K562 (cell line): ENCODE results near the gene EIF3I. TPM values are rescaled to one million over a fixed set of nuclear protein-coding genes. Genes with fewer than 3 reads are reported as not detected.

Experiments
- BACH1 ChIP-seq: fragments of 200-800 bp; sonication (Bioruptor generic); IDR thresholded peaks from 2 replicates; pipeline ENCODE4 v1.6.1; 2016; ENCODE audit warnings: missing genetic modification characterization, missing compliant biosample characterization
- CBFB ChIP-seq: sonication (generic); formaldehyde crosslinking; IDR thresholded peaks from 2 replicates; pipeline ENCODE4 v1.4.0; 2020; ENCODE audit warnings: mild to moderate bottlenecking, missing genetic modification reagents
- CBX8 ChIP-seq: fragments of 200-600 bp; sonication (generic); IDR thresholded peaks from 2 replicates; pipeline ENCODE4 v1.6.1; 2012; ENCODE audit warnings: borderline replicate concordance, mixed run types, low read depth, mild to moderate bottlenecking, moderate library complexity, mixed read lengths, low read length, control low read depth, inconsistent platforms; ENCODE audit not compliant: poor library complexity, severe bottlenecking; ENCODE audit errors: extremely low read depth
- COPS2 ChIP-seq: fragments of 450-650 bp; conservative IDR thresholded peaks from 2 replicates; pipeline ENCODE4 v1.6.1; 2016; ENCODE audit warnings: mild to moderate bottlenecking, moderate library complexity
- ETS1 ChIP-seq: conservative IDR thresholded peaks from 2 replicates; pipeline ENCODE4 v1.6.1; 2011; ENCODE audit warnings: low read depth, mild to moderate bottlenecking, low read length; ENCODE audit not compliant: control insufficient read depth
- FOXA3 ChIP-seq, 2 experiments: fragments of 450-650 bp in 1 of 2; sonication (generic) in 1 of 2; formaldehyde crosslinking; IDR thresholded peaks in 1 of 2; conservative IDR thresholded peaks in 1 of 2; 2 replicates each; pipeline versions ENCODE4 v1.4.0 to v1.8.0; 2020 to 2022; ENCODE audit warnings: mild to moderate bottlenecking in 2 of 2, missing genetic modification reagents in 1 of 2
- GTF2A2 ChIP-seq: IDR thresholded peaks from 2 replicates; pipeline ENCODE4 v1.6.1; 2016; ENCODE audit warnings: mild to moderate bottlenecking, missing genetic modification characterization, missing compliant biosample characterization
- HNRNPL ChIP-seq: fragments of 200-400 bp; formaldehyde crosslinking; IDR thresholded peaks from 2 replicates; pipeline ENCODE4 v1.6.1; 2017; ENCODE audit warnings: low read depth, mild to moderate bottlenecking, low read length
- MYC ChIP-seq, 2 experiments: fragments of 250-450 bp in 1 of 2; sonication (Bioruptor Pico) in 1 of 2; IDR thresholded peaks; 2 replicates each; pipeline versions ENCODE4 v1.5.1 to v1.6.1; 2012 to 2021; ENCODE audit warnings: low read depth in 2 of 2, borderline replicate concordance in 1 of 2, improper control_type of control experiment in 1 of 2, low read length in 1 of 2, mild to moderate bottlenecking in 1 of 2, moderate library complexity in 1 of 2
- PHB2 ChIP-seq: fragments of 450-650 bp; IDR thresholded peaks from 2 replicates; pipeline ENCODE4 v1.6.1; 2017; ENCODE audit warnings: low read depth
- PREB ChIP-seq: sonication (generic); formaldehyde crosslinking; IDR thresholded peaks from 2 replicates; pipeline ENCODE4 v1.8.1; 2023; ENCODE audit warnings: mild to moderate bottlenecking, missing genetic modification reagents
- RBM17 ChIP-seq: fragments of 200-400 bp; formaldehyde crosslinking; IDR thresholded peaks from 2 replicates; pipeline ENCODE4 v1.6.1; 2017; ENCODE audit warnings: low read depth, mild to moderate bottlenecking, low read length, borderline replicate concordance
- RCOR1 ChIP-seq, 2 experiments: IDR thresholded peaks; 2 replicates each; pipeline ENCODE4 v1.6.1; 2012; ENCODE audit warnings: low read depth in 2 of 2, low read length in 2 of 2, borderline replicate concordance in 1 of 2, improper control_type of control experiment in 1 of 2
- RFX1 ChIP-seq: fragments of 450-650 bp; IDR thresholded peaks from 2 replicates; pipeline ENCODE4 v1.6.1; 2016; ENCODE audit warnings: mild to moderate bottlenecking, moderate library complexity
- SAFB2 ChIP-seq: fragments of 200-400 bp; formaldehyde crosslinking; IDR thresholded peaks from 2 replicates; pipeline ENCODE4 v1.6.1; 2018; ENCODE audit warnings: borderline replicate concordance, low read length, low read depth, moderate library complexity; ENCODE audit not compliant: severe bottlenecking
- ZKSCAN8 ChIP-seq: fragments of 200-800 bp; sonication (Bioruptor generic); IDR thresholded peaks from 2 replicates; pipeline ENCODE4 v1.6.1; 2016; ENCODE audit warnings: missing genetic modification characterization, missing compliant biosample characterization
- ZNF140 ChIP-seq: fragments of 250-450 bp; sonication (Bioruptor Pico); IDR thresholded peaks from 2 replicates; pipeline ENCODE4 v1.8.0; 2021; ENCODE audit warnings: moderate library complexity, mild to moderate bottlenecking, inconsistent platforms
- ZNF146 ChIP-seq: IDR thresholded peaks from one replicate; pipeline ENCODE4 v1.6.1; 2018; ENCODE audit warnings: missing compliant biosample characterization; ENCODE audit not compliant: unreplicated experiment
- ZNF224 ChIP-seq: sonication (generic); formaldehyde crosslinking; IDR thresholded peaks from 2 replicates; pipeline ENCODE4 v1.8.0; 2022; ENCODE audit warnings: mild to moderate bottlenecking, missing genetic modification reagents
- ZNF668 ChIP-seq: fragments of 250-450 bp; sonication (Bioruptor Pico); IDR thresholded peaks from 2 replicates; pipeline ENCODE4 v1.8.0; 2022; ENCODE audit warnings: mild to moderate bottlenecking, inconsistent platforms
- polyA plus RNA-seq, 8 experiments: library from polyadenylated mRNA; depleted of rRNA in 4 of 8; stranded (reverse) in 5 of 8; unstranded in 3 of 8; fragments of >200 nt; fragmentation: Nextera tagmentation in 2 of 8; fragmentation: Illumina TruSeq in 1 of 8; extraction: Ambion mirVana in 2 of 8; extraction: Trizol in 1 of 8; gene quantifications; 2 replicates each; pipeline versions ENCODE4 v1.2.1 to v1.2.3, GENCODE V29; 2011 to 2014; ENCODE audit warnings: inconsistent platforms in 1 of 8, missing spikeins in 1 of 8
- total RNA-seq, 7 experiments: library from RNA; depleted of rRNA in 6 of 7; stranded (reverse); fragments of >200 nt in 6 of 7; fragmentation: Illumina TruSeq in 2 of 7; extraction: Trizol in 2 of 7; gene quantifications; 2 replicates each; pipeline versions ENCODE4 v1.2.1 to v1.2.3, GENCODE V29; 2011 to 2021; ENCODE audit warnings: low replicate concordance in 1 of 7
- TF ChIP-seq, protein P1 (sequence below): sonication (generic); formaldehyde crosslinking; IDR thresholded peaks from 2 replicates; pipeline ENCODE4 v1.8.0; 2023; ENCODE audit warnings: mild to moderate bottlenecking, missing genetic modification reagents

Gene EIF3I
- total and polyA plus RNA-seq, 9 of the 15 experiments (the other 6 are each of a cell fraction or from before 2014, with no cell fraction given) = 414 to 1,526 (median 635) TPM

DNA sequence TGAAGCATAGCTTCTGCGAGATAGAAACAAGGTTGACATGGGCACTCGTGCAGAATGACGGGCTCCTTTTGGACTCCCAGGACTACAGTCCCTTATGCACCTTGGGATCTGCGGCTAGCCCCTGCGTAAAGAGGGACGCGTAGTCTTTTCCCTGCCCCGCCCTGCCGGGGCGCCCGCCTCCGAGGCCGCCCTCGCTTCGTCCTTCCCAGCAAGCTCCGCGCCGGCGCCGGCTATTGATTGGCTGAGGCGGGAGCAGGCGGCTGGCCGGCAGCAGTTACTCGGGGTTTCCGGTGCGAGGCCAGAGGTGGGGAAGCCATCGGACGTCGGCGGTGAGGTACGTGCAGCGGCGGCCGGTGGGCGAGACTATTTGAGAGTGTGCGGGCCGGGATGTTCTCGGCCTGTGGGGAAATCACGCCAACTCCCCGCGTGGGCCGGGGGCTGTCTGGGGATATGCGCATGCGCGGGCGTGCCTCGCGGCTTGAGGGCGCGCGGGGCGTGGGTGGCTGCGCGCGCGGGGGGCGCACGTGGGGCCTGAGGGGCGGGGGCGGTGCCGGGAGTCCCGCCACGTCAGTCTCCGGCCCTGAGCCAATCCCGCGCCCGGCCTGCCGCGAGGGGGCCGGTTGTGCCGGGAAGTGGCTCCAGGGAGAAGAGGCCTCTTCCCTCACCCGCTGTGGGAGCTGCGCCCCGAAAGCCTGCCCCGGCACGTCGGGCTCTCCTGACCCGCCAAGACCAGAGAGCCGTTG, 42.6 kb upstream of the EIF3I start, which contains the start of gene TXLNA (continued):
- TF ChIP-seq FOXA3 (CRISPR knock-in tag; conservative IDR thresholded peaks at IDR 0.05 in 1 of 2, IDR thresholded peaks at IDR 0.05 in 1 of 2) (no peak; a peak in 1 of 4 replicates), CBFB (CRISPR knock-in tag) (no peak), ZNF224 (no peak), ETS1 (0 out of 2 replicates have a peak, but pooled peaks have one; percentile 25), HNRNPL (0 out of 2 replicates have a peak, but pooled peaks have one; percentile 43), RFX1 (no peak), RBM17 (no peak), PHB2 (no peak), SAFB2 (no peak), CBX8 (no peak), ZNF668 (CRISPR knock-in tag) (no peak), ZKSCAN8 (CRISPR knock-in tag) (no peak), GTF2A2 (no peak), COPS2 (no peak), ZNF146 (CRISPR knock-in tag) (no peak), PREB (CRISPR knock-in tag) (no peak), RCOR1 (IDR thresholded peaks at IDR 0.05; ENCODE audit: borderline replicate concordance in 1 of 2, low read depth in 2 of 2, low read length in 2 of 2) (no peak), MYC (IDR thresholded peaks at IDR 0.05; ENCODE audit: low read depth, low read length) (peak; percentile 98; the same call in 1 of the 2 replicates), MYC (CRISPR knock-in tag; IDR thresholded peaks at IDR 0.05; ENCODE audit: borderline replicate concordance, low read depth) (peak; percentile 89), BACH1 (no peak), ZNF140 (CRISPR knock-in tag) (no peak)
- TF ChIP-seq, protein P1, sequence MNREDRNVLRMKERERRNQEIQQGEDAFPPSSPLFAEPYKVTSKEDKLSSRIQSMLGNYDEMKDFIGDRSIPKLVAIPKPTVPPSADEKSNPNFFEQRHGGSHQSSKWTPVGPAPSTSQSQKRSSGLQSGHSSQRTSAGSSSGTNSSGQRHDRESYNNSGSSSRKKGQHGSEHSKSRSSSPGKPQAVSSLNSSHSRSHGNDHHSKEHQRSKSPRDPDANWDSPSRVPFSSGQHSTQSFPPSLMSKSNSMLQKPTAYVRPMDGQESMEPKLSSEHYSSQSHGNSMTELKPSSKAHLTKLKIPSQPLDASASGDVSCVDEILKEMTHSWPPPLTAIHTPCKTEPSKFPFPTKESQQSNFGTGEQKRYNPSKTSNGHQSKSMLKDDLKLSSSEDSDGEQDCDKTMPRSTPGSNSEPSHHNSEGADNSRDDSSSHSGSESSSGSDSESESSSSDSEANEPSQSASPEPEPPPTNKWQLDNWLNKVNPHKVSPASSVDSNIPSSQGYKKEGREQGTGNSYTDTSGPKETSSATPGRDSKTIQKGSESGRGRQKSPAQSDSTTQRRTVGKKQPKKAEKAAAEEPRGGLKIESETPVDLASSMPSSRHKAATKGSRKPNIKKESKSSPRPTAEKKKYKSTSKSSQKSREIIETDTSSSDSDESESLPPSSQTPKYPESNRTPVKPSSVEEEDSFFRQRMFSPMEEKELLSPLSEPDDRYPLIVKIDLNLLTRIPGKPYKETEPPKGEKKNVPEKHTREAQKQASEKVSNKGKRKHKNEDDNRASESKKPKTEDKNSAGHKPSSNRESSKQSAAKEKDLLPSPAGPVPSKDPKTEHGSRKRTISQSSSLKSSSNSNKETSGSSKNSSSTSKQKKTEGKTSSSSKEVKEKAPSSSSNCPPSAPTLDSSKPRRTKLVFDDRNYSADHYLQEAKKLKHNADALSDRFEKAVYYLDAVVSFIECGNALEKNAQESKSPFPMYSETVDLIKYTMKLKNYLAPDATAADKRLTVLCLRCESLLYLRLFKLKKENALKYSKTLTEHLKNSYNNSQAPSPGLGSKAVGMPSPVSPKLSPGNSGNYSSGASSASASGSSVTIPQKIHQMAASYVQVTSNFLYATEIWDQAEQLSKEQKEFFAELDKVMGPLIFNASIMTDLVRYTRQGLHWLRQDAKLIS (CRISPR knock-in tag) = peak; percentile 84; the same call in 1 of the 2 replicates
